WERI-Rb-1 (cell line): Measurements from ENCODE around the gene LOXL4.

Source experiments
- DNase-seq: peaks from one replicate; pipeline ENCODE4 v3.0.0-alpha.2; 2020
- H3K27ac ChIP-seq: fragments of 250-450 bp; sonication (Bioruptor Pico); 2 replicates; pipeline ENCODE4 v1.5.1; 2020; ENCODE audit warnings: mild to moderate bottlenecking, moderate library complexity
- H3K27me3 ChIP-seq: fragments of 250-450 bp; sonication (Bioruptor Pico); 2 replicates; pipeline ENCODE4 v1.5.1; 2021; ENCODE audit warnings: mild to moderate bottlenecking, low read depth, moderate library complexity; ENCODE audit not compliant: insufficient read depth, severe bottlenecking
- H3K36me3 ChIP-seq: fragments of 250-450 bp; sonication (Bioruptor Pico); 2 replicates; pipeline ENCODE4 v1.5.1; 2020; ENCODE audit warnings: mild to moderate bottlenecking, moderate library complexity
- H3K4me3 ChIP-seq: 2 replicates; pipeline ENCODE4 v1.5.1; 2011; ENCODE audit warnings: low read depth, mild to moderate bottlenecking, control low read depth, low read length
- H3K9me3 ChIP-seq: fragments of 250-450 bp; sonication (Bioruptor Pico); 2 replicates; pipeline ENCODE4 v1.5.1; 2021; ENCODE audit warnings: mild to moderate bottlenecking, moderate library complexity; ENCODE audit not compliant: severe bottlenecking
- CTCF ChIP-seq: IDR thresholded peaks from 2 replicates; pipeline ENCODE4 v1.5.1; 2011; ENCODE audit warnings: low read depth, mild to moderate bottlenecking, control low read depth, inconsistent platforms, low read length

Gene LOXL4

DNA sequence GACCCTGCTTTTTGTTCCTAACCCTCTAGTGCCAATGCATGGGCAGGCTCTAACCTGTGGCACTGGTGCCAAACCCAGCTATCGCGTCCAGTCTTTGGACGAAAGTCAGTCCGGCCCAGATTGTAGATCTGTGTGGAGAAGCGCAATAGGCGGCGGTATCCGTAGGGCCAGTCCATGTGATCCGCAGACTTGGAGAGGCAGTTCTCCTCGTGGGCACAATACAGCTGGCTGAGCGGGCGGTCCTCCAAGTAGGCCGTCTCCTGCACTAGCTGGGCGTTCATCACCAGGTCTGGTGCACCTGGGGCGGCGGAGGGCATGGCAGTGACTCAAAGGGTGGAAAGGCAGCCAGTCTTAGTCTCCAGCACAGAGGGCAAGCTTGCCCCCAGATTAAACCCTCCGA, 14.5 kb downstream of the LOXL4 start:
- H3K4me3 ChIP-seq, result no peak overlapping the region
- no peak overlapping the region for H3K27ac ChIP-seq
- H3K27me3 ChIP-seq, result no peaks in the 10 kb centered on the region
- no peak for TF ChIP-seq CTCF
- peaks cover 80% of the 10 kb centered on the region for H3K36me3 ChIP-seq
- DNase-seq, result no peak
- H3K9me3 ChIP-seq, result no peaks in the 10 kb centered on the region

DNA sequence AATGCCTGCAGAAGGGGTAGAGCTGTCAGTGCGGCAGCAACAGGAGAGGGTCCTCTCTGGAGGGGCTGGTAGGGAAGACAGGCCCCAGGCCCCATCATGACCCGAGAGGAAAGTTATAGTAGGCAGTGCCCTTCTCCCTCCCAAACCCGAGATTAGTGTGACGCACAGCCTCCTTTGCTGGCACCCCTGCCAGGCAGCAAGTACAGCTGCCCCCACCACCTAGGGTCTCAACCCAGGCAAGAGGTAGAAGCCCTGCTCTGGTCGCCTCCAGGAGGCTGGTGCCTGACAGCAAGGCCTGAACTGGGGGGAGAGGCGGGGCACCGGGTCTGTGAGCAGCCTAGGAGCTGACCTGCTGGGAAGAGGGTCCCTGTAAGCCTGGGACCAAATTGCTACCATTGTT, 15.5 kb downstream of the LOXL4 start:
- no peaks in the 10 kb centered on the region for H3K27me3 ChIP-seq

GRCh38 chr10:98251399-98251798, 16.6 kb downstream of the LOXL4 start:
- no peak for TF ChIP-seq CTCF
- H3K27ac ChIP-seq, result no peak overlapping the region
- H3K36me3 ChIP-seq, result peaks cover 87% of the 10 kb centered on the region
- no peak for DNase-seq
- H3K4me3 ChIP-seq, result no peak overlapping the region
- H3K27me3 ChIP-seq, result no peaks in the 10 kb centered on the region
- no peaks in the 10 kb centered on the region for H3K9me3 ChIP-seq

More for the DNA sequence above, 15.5 kb downstream of the LOXL4 start:
- DNase-seq, result no peak
- Histone ChIP-seq H3K36me3 (peaks cover 84% of the 10 kb centered on the region), H3K9me3 (no peaks in the 10 kb centered on the region), H3K27ac (no peak overlapping the region), H3K4me3 (no peak overlapping the region)
- TF ChIP-seq CTCF, result no peak

DNA sequence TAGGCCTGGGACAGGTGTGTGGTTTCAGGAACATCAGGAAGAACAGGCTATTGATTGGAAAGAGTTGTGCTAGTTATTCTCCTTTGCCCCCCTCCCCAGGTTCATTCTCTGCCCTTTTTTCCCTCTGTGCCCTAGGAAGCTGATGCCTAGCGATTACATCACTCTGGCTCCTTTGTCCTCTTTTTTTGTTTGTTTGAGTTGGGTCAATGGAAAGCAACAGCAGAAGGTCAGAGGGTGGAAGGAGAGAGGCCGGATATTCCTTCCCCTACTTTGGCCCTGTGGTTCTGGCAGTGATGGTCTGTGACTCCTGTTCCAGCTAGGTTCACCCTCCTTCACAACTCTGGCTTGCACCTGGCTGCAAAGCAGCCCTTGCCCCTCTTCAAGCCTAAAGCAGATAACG, 18.9 kb downstream of the LOXL4 start:
- Histone ChIP-seq H3K27me3 (no peaks in the 10 kb centered on the region), H3K27ac (no peak overlapping the region), H3K9me3 (no peaks in the 10 kb centered on the region), H3K4me3 (no peak overlapping the region), H3K36me3 (peaks cover 88% of the 10 kb centered on the region)
- DNase-seq, result no peak
- no peak for TF ChIP-seq CTCF

- no peak for DNase-seq
- H3K27me3 ChIP-seq, result no peaks in the 10 kb centered on the region
- no peak for TF ChIP-seq CTCF
- peaks cover 82% of the 10 kb centered on the region for H3K36me3 ChIP-seq
- no peaks in the 10 kb centered on the region for H3K9me3 ChIP-seq
- H3K4me3 ChIP-seq, result no peak overlapping the region
- no peak overlapping the region for H3K27ac ChIP-seq
These were observed 20.0 kb downstream of the LOXL4 start for GRCh38 chr10:98248018-98248417.

DNA sequence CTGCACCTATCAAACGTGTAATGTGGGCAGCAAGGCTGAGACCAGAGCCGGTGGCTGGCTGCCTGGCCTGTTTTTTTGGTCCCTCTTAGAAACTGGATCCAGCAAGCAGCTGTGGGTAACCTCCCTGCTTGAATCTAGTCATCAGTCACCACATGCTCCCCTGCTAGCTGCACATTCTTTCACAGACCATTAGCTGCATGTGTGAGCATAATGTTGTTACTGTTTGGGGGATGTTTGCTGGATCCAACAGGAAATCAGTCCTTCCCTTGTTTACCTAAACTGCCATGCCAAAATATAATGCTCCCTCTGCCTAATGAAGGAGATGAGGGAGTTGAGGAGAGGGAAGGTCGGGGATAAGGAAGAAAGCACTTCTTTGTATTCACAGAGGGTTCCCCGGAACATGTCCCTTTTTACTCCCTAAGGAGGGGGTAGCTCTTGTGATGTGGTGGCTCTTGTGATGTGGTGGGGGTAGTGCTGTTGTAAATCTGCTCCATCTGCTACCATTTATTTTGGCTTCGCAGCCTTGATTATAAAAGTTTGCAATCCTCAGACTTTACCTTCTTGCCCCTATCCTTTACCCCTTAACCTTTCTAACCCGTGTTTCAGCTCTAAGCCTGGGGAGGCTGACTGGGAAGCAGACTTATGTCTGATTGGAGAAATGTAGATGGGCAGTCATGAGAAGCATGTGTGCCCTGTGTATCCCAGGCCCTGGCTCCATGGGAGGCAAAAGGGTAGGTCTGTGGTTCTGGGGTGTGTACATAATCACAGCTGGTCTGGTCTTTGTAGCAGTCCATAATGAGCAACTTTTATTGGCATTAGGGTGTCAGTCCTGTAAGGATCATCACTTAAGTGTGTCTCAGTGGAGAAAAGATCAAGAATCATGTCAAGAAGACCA, 20.8 kb downstream of the LOXL4 start:
- peaks cover 74% of the 10 kb centered on the region for H3K36me3 ChIP-seq
- no peak for TF ChIP-seq CTCF
- no peak overlapping the region for H3K4me3 ChIP-seq
- no peak overlapping the region for H3K27ac ChIP-seq
- H3K9me3 ChIP-seq, result no peaks in the 10 kb centered on the region
- no peak for DNase-seq
- H3K27me3 ChIP-seq, result no peaks in the 10 kb centered on the region
